ENCODE data around the gene SLC30A2. TPM values are rescaled to one million over a fixed set of nuclear protein-coding genes. Genes with fewer than 3 reads are reported as not detected.

Gene SLC30A2
- total RNA-seq, 1 experiment from 2014 or later = 0.35 TPM

DNA sequence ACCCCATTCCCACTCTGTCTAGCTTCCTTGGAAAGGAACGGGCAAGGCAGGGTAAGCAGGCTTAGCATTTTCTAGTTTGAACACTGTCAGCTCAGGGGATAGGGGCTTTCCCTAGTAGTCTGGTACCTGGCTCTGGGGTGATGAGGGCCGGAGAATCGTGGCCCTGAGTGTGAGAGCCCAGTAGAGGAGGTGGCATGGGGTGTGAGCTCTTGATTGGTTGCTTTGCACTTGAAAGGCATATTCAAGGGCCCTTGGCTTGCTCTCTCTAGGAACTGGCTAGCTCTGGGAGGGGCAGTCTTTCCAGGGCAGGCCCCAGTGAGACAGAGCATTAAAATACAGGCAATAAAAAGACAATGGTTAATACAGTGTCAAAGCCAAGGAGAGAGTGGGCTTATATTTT, 35.1 kb downstream of the SLC30A2 start:
- peak overlapping the region; percentile 54 for H2AFZ ChIP-seq (ENCODE audit: low read length)
- no peak overlapping the region for H2BK20ac ChIP-seq (ENCODE audit: low read depth, low read length, poor library complexity, severe bottlenecking)
- no peaks in the 10 kb centered on the region for H3K9me3 ChIP-seq (ENCODE audit: control insufficient read depth, low read depth, low read length)
- no peak overlapping the region for H3K9ac ChIP-seq (ENCODE audit: extremely low read depth, insufficient read length, low read length)
- H4K5ac ChIP-seq (ENCODE audit: insufficient read length, low read depth, low read length) = no peak overlapping the region
- no peaks in the 10 kb centered on the region for H3K79me1 ChIP-seq (ENCODE audit: insufficient read depth, low read depth, low read length, poor library complexity, severe bottlenecking)
- WGBS (ENCODE audit: extremely low coverage, insufficient read length, low lambda C conversion rate) = no CpG with 5 or more reads among the region's 3 CpGs
- H3K18ac ChIP-seq (ENCODE audit: insufficient read length, low read depth, low read length) = no peak overlapping the region
- no peak overlapping the region for H4K91ac ChIP-seq (ENCODE audit: insufficient read length, low read depth, low read length)
- no peak overlapping the region for H3K23ac ChIP-seq (ENCODE audit: insufficient read length, low read depth, low read length)
- H4K20me1 ChIP-seq (ENCODE audit: control insufficient read depth, insufficient read depth, insufficient read length) = no peaks in the 10 kb centered on the region
- TF ChIP-seq, protein P1, sequence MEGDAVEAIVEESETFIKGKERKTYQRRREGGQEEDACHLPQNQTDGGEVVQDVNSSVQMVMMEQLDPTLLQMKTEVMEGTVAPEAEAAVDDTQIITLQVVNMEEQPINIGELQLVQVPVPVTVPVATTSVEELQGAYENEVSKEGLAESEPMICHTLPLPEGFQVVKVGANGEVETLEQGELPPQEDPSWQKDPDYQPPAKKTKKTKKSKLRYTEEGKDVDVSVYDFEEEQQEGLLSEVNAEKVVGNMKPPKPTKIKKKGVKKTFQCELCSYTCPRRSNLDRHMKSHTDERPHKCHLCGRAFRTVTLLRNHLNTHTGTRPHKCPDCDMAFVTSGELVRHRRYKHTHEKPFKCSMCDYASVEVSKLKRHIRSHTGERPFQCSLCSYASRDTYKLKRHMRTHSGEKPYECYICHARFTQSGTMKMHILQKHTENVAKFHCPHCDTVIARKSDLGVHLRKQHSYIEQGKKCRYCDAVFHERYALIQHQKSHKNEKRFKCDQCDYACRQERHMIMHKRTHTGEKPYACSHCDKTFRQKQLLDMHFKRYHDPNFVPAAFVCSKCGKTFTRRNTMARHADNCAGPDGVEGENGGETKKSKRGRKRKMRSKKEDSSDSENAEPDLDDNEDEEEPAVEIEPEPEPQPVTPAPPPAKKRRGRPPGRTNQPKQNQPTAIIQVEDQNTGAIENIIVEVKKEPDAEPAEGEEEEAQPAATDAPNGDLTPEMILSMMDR (conservative IDR thresholded peaks at IDR 0.05) = no peak
- Mint-ChIP-seq H3K27ac (peak overlapping the region in 2 of 3 experiments; percentile 28 to 56; a peak in 2 of 7 replicates), H3K4me3 (no peak overlapping the region), H3K36me3 (ENCODE audit: insufficient read depth in 1 of 3, low read depth in 3 of 3) (no peaks in the 10 kb centered on the region), H3K27me3 (ENCODE audit: low read depth) (peaks cover 2% of the 10 kb centered on the region), H3K9me3 (no peaks in the 10 kb centered on the region), H3K4me1 (peaks cover 15 to 20% of the 10 kb centered on the region in 2 experiments)
- no peak overlapping the region for H4K8ac ChIP-seq (replicated peaks; ENCODE audit: insufficient read length, low read depth, low read length)
- H3K4ac ChIP-seq (ENCODE audit: low read depth, low read length) = no peak overlapping the region
- no peak overlapping the region for H2BK15ac ChIP-seq (ENCODE audit: low read depth, low read length)
- no peak overlapping the region for H2BK12ac ChIP-seq (ENCODE audit: insufficient read length, low read depth, low read length)
- H3K27me3 ChIP-seq (ENCODE audit: insufficient read depth, low read length) = no peaks in the 10 kb centered on the region
- no peaks in the 10 kb centered on the region for H3K79me2 ChIP-seq (ENCODE audit: insufficient read depth, low read length)
- H2BK5ac ChIP-seq (ENCODE audit: insufficient read length, low read length) = no peak overlapping the region
- DNase-seq = peak; percentile 74
- H2BK120ac ChIP-seq (ENCODE audit: low read depth, low read length, poor library complexity, severe bottlenecking) = no peak overlapping the region
- no peak overlapping the region for H3K14ac ChIP-seq (ENCODE audit: insufficient read depth, low read length)
- no peaks in the 10 kb centered on the region; the same call in 1 of the 2 replicates for H3K4me1 ChIP-seq (ENCODE audit: insufficient read depth, low read length)
- H3T11ph ChIP-seq (ENCODE audit: low read length) = no peak overlapping the region
- H2AK5ac ChIP-seq (ENCODE audit: insufficient read length, low read length) = no peak overlapping the region
- no peak overlapping the region for H3K4me2 ChIP-seq (ENCODE audit: insufficient read depth, insufficient read length, low read length)
- H3K23me2 ChIP-seq (ENCODE audit: insufficient read length, low read depth, low read length, poor library complexity, severe bottlenecking) = no peaks in the 10 kb centered on the region
- H3K27ac ChIP-seq (ENCODE audit: insufficient read length, low read depth, low read length) = no peak overlapping the region
- no peak overlapping the region for H3K56ac ChIP-seq (ENCODE audit: insufficient read length, low read depth, low read length)
